Measurements from ENCODE around the gene IDI2. TPM values are rescaled to one million over a fixed set of nuclear protein-coding genes. Genes with fewer than 3 reads are reported as not detected.

IDI2 gene
- total RNA-seq, 1 donor from 2014 or later = not detected

GRCh38 chr10:1036341-1036791 is 10.7 kb upstream of the IDI2 start:
- DNase-seq (ENCODE audit: low spot score) = no peak
- TF ChIP-seq CTCF (IDR thresholded peaks at IDR 0.05; ENCODE audit: unreplicated experiment) = no peak
- Mint-ChIP-seq H3K27me3 (ENCODE audit: unreplicated experiment) (peaks cover 5% of the 10 kb centered on the region), H3K4me3 (ENCODE audit: unreplicated experiment) (no peak overlapping the region), H3K4me1 (ENCODE audit: unreplicated experiment) (no peaks in the 10 kb centered on the region), H3K9me3 (ENCODE audit: unreplicated experiment) (no peaks in the 10 kb centered on the region), H3K27ac (ENCODE audit: unreplicated experiment) (no peak overlapping the region), H3K36me3 (ENCODE audit: low read depth, unreplicated experiment) (peaks cover 8% of the 10 kb centered on the region)

GRCh38 chr10:1035201-1035600 is 9.5 kb upstream of the IDI2 start:
- Mint-ChIP-seq H3K36me3 (ENCODE audit: low read depth, unreplicated experiment) (peaks cover 8% of the 10 kb centered on the region), H3K9me3 (ENCODE audit: unreplicated experiment) (no peaks in the 10 kb centered on the region), H3K27ac (ENCODE audit: unreplicated experiment) (no peak overlapping the region), H3K4me1 (ENCODE audit: unreplicated experiment) (no peaks in the 10 kb centered on the region), H3K4me3 (ENCODE audit: unreplicated experiment) (no peak overlapping the region), H3K27me3 (ENCODE audit: unreplicated experiment) (peaks cover 5% of the 10 kb centered on the region)
- TF ChIP-seq CTCF (IDR thresholded peaks at IDR 0.05; ENCODE audit: unreplicated experiment) = no peak
- no peak for DNase-seq (ENCODE audit: low spot score)

- no peak for TF ChIP-seq CTCF (IDR thresholded peaks at IDR 0.05; ENCODE audit: unreplicated experiment)
- Mint-ChIP-seq H3K27ac (ENCODE audit: unreplicated experiment) (no peak overlapping the region), H3K9me3 (ENCODE audit: unreplicated experiment) (no peaks in the 10 kb centered on the region), H3K4me1 (ENCODE audit: unreplicated experiment) (no peaks in the 10 kb centered on the region), H3K4me3 (ENCODE audit: unreplicated experiment) (no peak overlapping the region), H3K27me3 (ENCODE audit: unreplicated experiment) (peaks cover 5% of the 10 kb centered on the region), H3K36me3 (ENCODE audit: low read depth, unreplicated experiment) (peaks cover 8% of the 10 kb centered on the region)
- DNase-seq (ENCODE audit: low spot score) = no peak
These were observed 9.1 kb upstream of the IDI2 start for GRCh38 chr10:1034758-1035157.

- Mint-ChIP-seq H3K9me3 (ENCODE audit: unreplicated experiment) (no peaks in the 10 kb centered on the region), H3K27ac (ENCODE audit: unreplicated experiment) (no peak overlapping the region), H3K36me3 (ENCODE audit: low read depth, unreplicated experiment) (peaks cover 8% of the 10 kb centered on the region), H3K4me3 (ENCODE audit: unreplicated experiment) (no peak overlapping the region), H3K4me1 (ENCODE audit: unreplicated experiment) (no peaks in the 10 kb centered on the region), H3K27me3 (ENCODE audit: unreplicated experiment) (peaks cover 5% of the 10 kb centered on the region)
- no peak for TF ChIP-seq CTCF (IDR thresholded peaks at IDR 0.05; ENCODE audit: unreplicated experiment)
- DNase-seq (ENCODE audit: low spot score) = no peak
These were observed 7.9 kb upstream of the IDI2 start for GRCh38 chr10:1033601-1034000.

GRCh38 chr10:1029838-1030237 is 4.2 kb upstream of the IDI2 start:
- Mint-ChIP-seq H3K36me3 (ENCODE audit: low read depth, unreplicated experiment) (no peaks in the 10 kb centered on the region), H3K9me3 (ENCODE audit: unreplicated experiment) (no peaks in the 10 kb centered on the region), H3K27me3 (ENCODE audit: unreplicated experiment) (no peaks in the 10 kb centered on the region), H3K4me1 (ENCODE audit: unreplicated experiment) (no peaks in the 10 kb centered on the region), H3K27ac (ENCODE audit: unreplicated experiment) (no peak overlapping the region), H3K4me3 (ENCODE audit: unreplicated experiment) (no peak overlapping the region)
- TF ChIP-seq CTCF (IDR thresholded peaks at IDR 0.05; ENCODE audit: unreplicated experiment) = no peak
- DNase-seq (ENCODE audit: low spot score) = no peak

Measured in endothelial cell (in vitro differentiated cells).